Stimulated activated CD4-positive, alpha-beta T cell treated with anti-CD3 and anti-CD28 coated beads, Interleukin-1b, Interleukin-23, amount 100 ng/mL, for 1 hour (primary cell): ENCODE measurements around the gene POU2AF2.
"Not testable (repeated sequence)": the region's sequence is repeated elsewhere in the genome, so short reads cannot be mapped to it uniquely, and the experiment has no call there.

Source experiments
- DNase-seq, 2 donors: peaks; one replicate each; pipeline ENCODE4 v3.0.0-alpha.2; 2020; ENCODE audit warnings: low read depth in 2 of 2

POU2AF2 gene

DNA sequence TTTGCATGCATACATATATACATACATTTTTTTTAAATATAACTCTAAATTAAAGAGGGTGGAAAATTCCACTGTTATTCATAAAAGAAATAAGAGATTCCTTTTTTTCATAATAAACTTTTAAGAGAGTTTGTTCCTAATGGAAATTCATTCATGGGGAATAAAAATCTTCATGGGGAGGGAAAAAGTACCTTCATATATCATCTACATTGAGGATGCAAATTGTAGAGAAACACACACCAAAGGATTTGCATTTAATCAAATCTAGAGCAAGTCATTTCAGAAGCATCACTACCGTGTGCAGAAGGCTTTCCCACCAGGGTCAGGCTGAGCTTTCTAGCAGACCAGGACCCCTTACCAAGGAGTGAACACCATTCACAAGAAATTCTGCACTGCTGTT is at the start of gene POU2AF2:
Gene POU2AF2 (plus strand): TSS at position 301 of the 400 bp plus-strand sequence. CDS start 129 bp downstream, outside the sequence.
- DNase-seq: no peak

DNA sequence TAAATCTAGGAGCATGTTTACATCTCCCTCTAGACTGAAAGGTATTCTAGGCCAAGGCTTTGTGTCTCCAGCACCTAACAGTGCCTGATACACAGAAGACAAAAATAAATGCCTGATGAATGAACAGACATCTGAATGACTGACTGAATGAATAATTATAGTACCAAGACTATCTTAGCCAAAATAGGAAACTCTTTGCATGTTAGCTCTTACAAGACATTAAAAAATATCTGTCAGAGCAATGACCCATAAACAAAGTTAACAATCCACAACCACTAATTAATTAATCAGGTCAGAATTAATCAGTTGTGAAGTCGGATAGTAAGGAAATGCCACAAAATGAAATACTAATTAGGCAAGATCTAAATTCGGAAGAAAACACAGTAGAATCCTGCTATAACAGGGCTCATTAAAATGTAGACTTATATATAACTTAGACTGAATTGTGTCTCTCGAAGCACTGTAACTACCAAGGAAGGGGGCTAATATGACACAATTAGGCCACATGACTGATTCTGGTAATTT is 45.5 kb upstream of the POU2AF2 start:
- DNase-seq: no peak

GRCh38 chr11:111204211-111204610 is 41.3 kb upstream of the POU2AF2 start:
- DNase-seq: no peak

GRCh38 chr11:111205632-111206385 is 39.7 kb upstream of the POU2AF2 start:
- no peak for DNase-seq

GRCh38 chr11:111206472-111206871 is 39.1 kb upstream of the POU2AF2 start:
- DNase-seq: no peak

DNA sequence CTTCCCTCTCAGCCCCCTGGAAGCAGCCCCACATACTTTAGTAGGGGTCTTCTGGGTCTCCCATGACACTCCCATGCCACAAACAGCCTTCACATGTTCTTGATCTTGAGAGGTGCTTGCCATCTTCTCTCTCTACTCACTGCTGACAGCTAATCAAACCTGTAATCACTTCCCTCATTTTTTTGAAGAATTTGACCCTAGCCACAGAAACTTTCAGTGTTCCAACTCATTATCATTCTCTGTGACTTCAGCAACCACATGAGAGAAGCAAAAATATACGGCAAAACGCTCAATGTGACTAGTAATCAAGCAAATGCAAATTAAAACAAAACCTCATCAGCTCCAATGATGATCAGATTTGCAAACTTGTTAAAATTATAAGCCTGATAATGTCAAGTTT is 38.3 kb upstream of the POU2AF2 start:
- DNase-seq: no peak

- DNase-seq: no peak
Measured at GRCh38 chr11:111209543-111210355, 35.8 kb upstream of the POU2AF2 start.

- DNase-seq: no peak
Measured at GRCh38 chr11:111213256-111213655, 32.3 kb upstream of the POU2AF2 start.

- DNase-seq: no peak
Measured at GRCh38 chr11:111220721-111221120, 24.8 kb upstream of the POU2AF2 start.

GRCh38 chr11:111221208-111221607 is 24.3 kb upstream of the POU2AF2 start:
- DNase-seq: no peak

DNA sequence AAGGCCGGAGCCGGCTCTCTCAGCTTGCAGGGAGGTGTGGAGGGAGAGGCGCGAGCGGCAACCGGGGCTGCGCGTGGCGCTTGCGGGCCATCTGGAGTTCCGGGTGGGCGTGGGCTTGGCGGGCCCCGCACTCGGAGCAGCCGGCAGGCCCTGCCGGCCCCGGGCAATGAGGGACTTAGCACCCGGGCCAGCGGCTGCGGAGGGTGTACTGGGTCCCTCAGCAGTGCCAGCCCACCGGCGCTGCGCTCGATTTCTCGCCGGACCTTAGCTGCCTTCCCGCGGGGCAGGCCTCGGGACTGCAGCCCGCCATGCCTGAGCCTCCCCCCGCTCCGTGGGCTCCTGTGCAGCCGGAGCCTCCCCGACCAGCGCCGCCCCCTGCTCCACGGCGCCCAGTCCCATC is 23.6 kb upstream of the POU2AF2 start:
- not testable (repeated sequence) for DNase-seq

GRCh38 chr11:111222821-111223455 is 22.6 kb upstream of the POU2AF2 start:
- DNase-seq: not testable (repeated sequence)

- DNase-seq: no peak
Measured at GRCh38 chr11:111225881-111226280, 19.6 kb upstream of the POU2AF2 start.

- no peak for DNase-seq
Measured at GRCh38 chr11:111229604-111230003, 15.9 kb upstream of the POU2AF2 start.

GRCh38 chr11:111230122-111230465 is 15.4 kb upstream of the POU2AF2 start:
- DNase-seq: no peak

GRCh38 chr11:111231836-111232235 is 13.7 kb upstream of the POU2AF2 start:
- DNase-seq: no peak

GRCh38 chr11:111236383-111236782 is 9.1 kb upstream of the POU2AF2 start:
- DNase-seq: no peak

GRCh38 chr11:111237926-111238325 is 7.6 kb upstream of the POU2AF2 start:
- no peak for DNase-seq

- DNase-seq: no peak
Measured at GRCh38 chr11:111246956-111247355, 1.4 kb downstream of the POU2AF2 start.

GRCh38 chr11:111250936-111251335 is 5.4 kb downstream of the POU2AF2 start:
- DNase-seq: no peak

DNA sequence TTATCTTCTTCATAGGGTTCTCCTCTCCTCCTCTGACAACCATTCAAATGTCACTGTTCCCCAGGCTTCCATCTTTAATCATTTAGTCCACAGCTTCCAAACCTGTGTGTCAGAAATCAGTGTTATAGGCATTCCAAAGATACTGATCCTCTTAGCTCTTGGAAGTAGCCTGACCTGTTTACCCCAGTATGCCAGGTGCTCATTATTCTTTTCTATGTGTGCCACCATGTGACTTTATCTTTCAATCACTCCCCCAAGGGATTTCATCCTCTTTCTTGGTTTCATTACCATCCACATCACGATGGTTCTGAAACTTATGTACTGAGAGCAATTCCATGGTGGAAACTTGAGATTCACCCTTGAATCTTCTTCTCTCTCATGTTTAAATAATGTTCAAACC is 7.6 kb downstream of the POU2AF2 start:
- no peak for DNase-seq

- no peak for DNase-seq
Measured at GRCh38 chr11:111253630-111254029, 8.1 kb downstream of the POU2AF2 start.
